GM21390 (cell line): Measurements from ENCODE around the gene ACVR2B.

Experiments used
- ATAC-seq: cut with Tn5 transposase; IDR thresholded peaks from one replicate; pipeline ENCODE4 v1.9.1; 2021; ENCODE audit not compliant: unreplicated experiment

The ACVR2B gene

GRCh38 chr3:38480930-38481329 is 27.2 kb downstream of the ACVR2B start:
- ATAC-seq, result no peak

- ATAC-seq, result no peak
Measured at GRCh38 chr3:38482951-38483350, 29.3 kb downstream of the ACVR2B start.

DNA sequence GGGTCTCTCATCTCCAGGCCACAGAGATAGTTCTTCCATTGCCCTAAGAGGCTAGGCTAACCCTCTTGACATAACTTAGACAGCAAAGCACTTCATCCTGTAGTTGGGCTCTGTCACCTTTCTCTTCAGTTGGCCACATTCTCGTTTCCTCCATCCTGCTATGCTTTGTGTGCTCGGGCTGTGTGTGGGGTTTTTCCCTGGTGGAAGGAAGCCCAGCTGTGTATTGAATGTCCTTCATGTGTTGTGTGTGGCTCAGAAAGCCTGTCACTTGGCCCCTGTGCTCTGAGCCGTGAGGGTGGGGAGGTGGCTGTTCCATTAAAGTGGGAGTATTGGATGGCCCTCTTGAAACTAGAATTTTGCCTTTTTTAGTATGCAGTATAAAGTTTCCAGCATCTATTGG is 33.6 kb downstream of the ACVR2B start:
- peak; percentile 88 for ATAC-seq

DNA sequence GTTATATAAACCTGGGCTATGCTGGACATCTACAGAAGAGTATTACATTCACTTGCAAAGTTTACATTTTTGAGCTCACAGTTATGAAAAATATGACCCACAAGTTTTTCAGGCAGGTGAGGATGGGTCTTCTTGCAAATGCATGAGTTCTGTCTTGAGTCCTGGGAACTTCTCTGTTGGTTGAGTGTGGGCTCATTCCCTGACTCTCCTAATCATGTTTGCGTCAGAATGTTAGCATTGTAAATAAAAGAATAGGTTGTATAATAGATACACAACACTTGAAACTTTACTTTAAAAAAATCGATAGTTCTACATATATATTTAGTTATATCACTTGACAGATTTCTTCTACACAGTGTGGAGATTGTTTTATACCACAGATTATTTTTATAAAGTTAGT is 35.3 kb downstream of the ACVR2B start:
- no peak for ATAC-seq

GRCh38 chr3:38489766-38490165 is 36.1 kb downstream of the ACVR2B start:
- ATAC-seq, result no peak

- no peak for ATAC-seq
Measured at GRCh38 chr3:38490281-38491030, 36.8 kb downstream of the ACVR2B start.

DNA sequence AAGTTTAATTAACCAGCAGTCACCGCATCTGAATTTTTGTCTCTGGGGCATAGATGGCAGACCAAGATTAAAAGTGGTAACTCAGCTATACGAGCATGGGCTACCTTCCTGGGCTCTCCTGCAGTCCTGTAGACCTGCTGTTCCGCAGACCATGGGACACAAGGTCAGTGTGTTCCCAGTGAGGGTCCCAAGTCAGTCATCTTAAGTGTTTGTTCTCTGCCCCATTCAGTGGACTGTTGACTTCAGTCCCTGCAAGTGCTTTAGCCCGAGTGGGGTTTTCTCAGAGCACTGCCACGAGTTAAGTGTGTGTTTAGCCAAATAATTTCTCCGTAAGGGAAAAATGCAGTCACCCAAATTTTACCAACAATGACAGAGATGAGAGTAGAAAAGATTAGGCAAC is 37.5 kb downstream of the ACVR2B start:
- ATAC-seq, result no peak

- no peak for ATAC-seq
Measured at GRCh38 chr3:38493031-38493430, 39.3 kb downstream of the ACVR2B start.

GRCh38 chr3:38496131-38496910 is 42.6 kb downstream of the ACVR2B start, which contains the start of gene EXOG:
Gene EXOG, plus strand, starts transcription at chr3:38496340. Its CDS starts 28 bp downstream, at chr3:38496368.
- peak; percentile 83 for ATAC-seq

DNA sequence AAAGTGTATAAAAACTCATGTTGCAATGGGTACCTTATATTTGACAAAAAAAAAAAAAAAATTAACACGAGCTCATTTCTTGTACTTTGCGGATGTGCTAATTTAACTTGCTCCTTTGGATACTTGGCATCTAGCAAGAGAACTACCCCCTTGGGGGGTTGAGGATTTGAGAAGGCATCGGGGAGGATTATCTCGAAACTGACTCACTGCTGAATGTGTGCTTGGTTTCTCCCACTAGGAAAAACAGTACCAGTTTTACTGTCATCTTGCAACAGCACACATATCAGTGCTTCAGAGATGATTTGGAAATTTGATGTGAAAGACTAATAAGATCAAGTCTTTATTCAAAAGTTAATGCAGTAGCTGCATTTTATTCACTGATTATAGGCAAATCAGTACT is 43.3 kb downstream of the ACVR2B start:
- no peak for ATAC-seq

DNA sequence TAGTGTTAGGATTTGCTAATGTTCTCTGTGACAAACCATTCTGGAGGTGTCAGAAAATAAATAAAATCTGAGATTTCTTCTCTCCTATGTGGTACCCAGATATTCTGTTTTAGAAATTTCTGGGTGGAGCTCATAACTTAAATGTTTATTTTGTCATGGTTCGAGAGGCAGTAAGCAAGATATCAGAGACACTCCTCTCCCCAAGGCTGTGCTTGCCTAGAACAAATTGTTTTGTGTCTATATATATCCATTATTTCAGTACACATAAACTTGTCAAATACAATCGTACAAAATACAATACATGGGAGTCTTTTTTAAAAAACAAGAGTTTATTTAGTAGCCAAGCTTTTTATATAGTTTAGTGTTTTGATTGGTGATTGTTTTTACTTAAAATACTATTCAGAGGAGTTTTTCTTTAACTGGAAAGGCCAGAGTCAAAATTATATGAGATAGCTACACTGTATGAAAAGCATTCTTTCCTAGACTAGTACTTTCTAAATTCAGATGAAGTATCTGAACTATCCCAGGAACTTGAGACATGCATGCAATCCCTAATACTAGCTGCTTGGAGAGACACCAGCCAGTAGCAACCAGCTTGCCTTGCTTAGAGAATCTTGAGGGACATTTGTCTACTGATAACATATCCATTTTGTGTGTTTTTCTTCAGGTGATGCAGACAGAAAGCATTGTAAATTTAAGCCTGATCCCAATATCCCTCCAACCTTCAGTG is 47.2 kb downstream of the ACVR2B start:
- ATAC-seq, result no peak

DNA sequence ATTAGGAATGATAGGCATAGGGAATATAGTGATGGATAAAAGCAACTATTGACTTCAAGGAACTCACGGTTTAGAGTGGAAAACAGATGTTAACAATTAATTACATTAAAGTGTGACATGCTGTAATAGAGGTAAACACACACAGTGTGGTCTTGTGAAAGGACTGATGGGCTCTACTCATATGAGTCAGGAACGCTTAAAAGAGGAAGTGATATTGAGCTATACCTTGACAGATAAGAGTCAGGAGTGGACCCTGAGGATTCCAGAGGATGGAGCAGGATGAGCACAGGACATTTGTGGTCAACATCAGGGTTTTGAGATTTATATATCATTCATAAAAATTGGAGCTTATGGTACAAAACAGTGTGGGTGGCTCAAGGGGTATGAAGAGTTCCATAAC is 53.4 kb downstream of the ACVR2B start:
- ATAC-seq, result peak; percentile 97

DNA sequence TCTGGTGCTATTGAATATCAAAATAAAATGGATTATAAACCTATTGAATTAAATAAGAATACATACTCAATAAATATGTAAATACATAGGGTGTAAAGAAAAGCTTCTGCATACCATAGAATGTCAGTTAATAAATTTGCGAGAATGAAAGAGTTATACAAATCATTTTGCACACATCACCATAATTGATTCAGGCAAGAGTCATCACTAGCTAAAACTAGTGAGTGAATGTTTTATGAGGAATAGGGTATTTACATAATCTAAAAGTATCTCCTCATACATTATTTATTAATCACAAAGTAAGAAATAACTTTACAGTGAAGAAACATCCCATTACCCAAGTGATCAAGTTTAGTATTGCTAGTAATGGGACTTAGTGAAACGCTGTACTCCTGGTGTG is 56.0 kb downstream of the ACVR2B start:
- ATAC-seq, result no peak

DNA sequence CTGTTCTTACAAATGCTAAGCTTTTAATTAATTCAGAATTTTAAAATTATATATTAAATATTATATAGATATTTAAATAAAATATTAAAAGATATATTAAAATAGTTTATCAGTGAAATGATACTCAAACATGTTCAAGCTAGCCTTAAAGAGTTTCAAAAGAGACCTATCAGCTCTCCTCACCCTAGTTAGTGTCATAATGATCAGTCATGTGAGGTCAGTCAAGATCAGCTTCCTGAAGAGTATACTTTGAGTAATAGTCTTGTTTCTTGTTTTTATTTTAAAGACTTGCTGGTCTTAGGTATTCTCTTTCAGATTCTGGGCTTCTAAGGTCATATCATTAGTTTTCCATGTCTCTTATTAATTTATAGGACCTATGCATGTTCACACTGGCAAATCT is 56.9 kb downstream of the ACVR2B start:
- ATAC-seq, result no peak

- no peak for ATAC-seq
Measured at GRCh38 chr3:38511546-38511945, 57.9 kb downstream of the ACVR2B start.

GRCh38 chr3:38515367-38515766 is 61.7 kb downstream of the ACVR2B start:
- ATAC-seq, result no peak

DNA sequence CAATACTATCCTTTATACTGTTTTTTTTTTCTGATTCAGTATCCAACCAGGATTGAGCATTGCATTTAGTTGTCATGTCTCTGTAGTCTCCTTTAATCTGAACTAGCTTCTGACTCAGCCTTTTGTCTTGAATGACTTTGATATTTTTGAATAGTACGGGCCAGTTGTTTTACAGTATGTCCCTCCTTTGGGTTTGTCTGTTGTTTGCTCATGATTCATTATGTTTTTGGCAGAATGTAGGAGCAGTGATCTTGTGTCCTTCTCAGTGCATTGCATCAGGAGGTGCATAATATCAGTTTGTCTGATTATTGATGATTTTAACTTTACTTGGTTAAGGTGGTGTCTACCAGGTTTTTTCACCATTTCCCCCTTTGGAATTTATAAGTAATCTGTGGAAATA is 63.0 kb downstream of the ACVR2B start:
- no peak for ATAC-seq

GRCh38 chr3:38519000-38519399 is 65.3 kb downstream of the ACVR2B start:
- no peak for ATAC-seq

- ATAC-seq, result no peak
Measured at GRCh38 chr3:38519651-38520050, 66.0 kb downstream of the ACVR2B start.

- ATAC-seq, result peak; percentile 67
Measured at GRCh38 chr3:38521391-38521987, 67.8 kb downstream of the ACVR2B start.

DNA sequence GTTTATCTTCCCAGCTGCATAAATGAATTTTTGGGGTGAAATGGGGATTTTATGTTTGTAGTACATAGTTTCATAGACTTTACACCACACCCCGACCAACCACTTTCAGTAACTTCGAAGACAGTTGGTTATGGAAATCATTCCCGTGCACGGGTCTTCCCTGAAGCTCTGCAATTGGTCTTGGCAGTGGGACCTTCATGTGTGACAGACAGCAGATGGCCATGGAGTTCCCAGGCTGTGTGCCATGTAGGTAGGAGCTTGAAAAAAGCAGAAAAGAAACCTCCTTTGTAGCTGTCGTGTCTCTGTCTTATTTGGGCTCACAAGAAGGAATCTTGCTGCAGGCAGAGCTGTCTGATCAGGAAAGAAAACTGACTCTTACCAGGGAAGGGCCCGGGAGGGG is 68.3 kb downstream of the ACVR2B start:
- ATAC-seq, result no peak
